TTC549 (cell line): ENCODE results near the gene POLN.

Experiments used
- FAIRE-seq: peaks from 2 replicates; lab custom pipeline; 2012; peaks lifted over from hg19 to GRCh38; lab: Jason Lieb, UNC

POLN gene

GRCh38 chr4:2103843-2104547, 137.9 kb downstream of the POLN start:
- no peak for FAIRE-seq

- FAIRE-seq: no peak
Measured at GRCh38 chr4:2103127-2103842, 138.6 kb downstream of the POLN start.

GRCh38 chr4:2102045-2102883, 139.7 kb downstream of the POLN start:
- FAIRE-seq: no peak

DNA sequence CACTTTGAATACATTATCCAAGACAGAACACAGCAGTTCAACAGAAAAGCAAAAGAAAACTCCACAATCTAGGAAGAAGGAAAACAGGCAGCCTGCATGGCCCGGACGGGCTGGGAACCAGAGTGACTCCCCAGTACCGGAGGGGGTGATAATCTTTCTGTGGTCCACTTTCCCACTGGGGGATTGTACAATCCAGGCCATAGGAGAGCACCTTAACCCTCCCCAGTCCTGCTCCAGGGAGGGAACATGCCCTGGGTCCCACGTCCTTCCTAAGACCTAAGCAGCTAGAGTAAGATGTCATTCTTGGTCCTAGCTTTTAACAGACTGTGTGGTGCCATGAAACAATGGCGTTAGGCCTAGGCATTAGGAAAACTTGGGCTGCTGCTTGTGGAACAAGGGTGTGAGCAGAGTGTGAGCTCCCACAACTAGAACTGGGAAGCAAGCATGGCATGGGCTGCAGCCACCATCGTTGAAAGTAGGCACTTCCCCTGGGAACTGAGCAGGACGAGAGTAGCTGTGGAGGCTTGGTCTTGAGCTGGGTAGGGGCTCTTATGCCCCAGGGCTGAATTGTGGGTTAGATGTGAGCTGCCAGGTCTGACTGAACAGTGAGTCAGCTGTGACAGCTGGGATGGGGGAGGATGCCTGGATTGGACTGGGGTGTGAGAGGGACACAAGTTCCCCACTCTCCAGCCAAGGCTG, 140.4 kb downstream of the POLN start:
- no peak for FAIRE-seq

DNA sequence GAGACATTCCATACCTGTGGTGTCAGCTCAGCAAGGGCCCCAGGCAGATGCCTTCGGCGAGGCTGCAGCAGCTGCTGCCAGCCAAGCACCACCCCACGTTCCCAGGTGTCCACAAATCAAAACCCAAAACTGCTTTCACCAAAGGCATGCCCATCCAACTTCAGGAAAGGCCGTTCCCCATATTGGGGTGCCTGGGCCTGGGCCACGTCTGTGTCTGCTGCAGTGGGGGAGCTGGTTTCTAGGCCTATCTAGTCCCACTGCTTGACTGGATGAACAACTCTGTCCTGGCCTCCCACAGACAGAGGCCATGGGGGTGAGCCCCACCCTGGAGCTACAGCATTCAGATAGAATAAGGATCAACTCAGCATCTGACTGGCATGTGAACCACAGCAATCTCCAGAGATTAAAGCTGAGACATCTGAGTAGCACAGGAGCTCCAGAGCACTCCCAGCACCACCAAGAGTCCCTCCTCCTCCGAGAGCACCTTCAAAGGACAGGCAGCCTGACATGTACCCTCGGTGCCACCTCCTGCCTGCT, 145.8 kb downstream of the POLN start:
- no peak for FAIRE-seq

DNA sequence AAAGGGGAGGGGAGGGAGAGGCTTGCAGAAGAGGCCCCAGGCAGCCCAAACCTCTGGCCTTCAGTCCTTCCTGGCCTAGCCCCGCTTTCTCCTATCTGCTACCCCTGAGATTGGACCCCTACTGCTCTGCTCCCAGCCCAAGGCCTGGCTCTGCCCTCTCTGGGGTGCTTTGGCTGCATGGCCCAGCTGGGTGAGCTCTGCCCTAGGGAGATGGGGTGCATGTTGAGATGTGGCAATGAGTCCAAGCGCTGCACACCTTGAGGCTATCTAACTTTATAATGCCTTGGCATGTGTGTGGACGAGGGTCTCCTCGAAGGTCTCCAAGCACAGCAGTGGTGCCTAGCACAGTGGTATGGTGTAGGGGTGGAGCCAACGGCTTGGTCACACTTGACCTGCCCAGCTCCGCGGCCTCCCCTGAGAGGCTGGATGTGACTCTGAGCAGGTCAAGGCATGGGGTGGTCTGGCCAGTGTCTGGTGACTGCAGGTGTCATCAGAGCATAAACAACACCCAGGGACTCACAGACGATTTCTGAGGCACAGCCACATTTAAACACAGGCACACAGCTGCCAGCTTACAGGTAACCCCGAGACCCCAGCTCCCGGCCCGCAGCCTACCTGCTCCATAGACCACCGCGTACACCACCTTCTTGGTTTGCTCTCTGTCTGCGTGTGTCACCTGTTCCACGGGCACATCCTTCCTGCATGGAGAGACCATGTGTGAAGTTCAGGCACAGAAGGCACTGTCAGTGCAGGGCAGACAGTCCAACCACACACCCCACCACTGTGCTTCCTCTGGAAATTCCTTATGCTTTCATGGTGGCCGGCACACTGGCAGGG, 146.5 kb downstream of the POLN start:
- no peak for FAIRE-seq

- no peak for FAIRE-seq
Measured at GRCh38 chr4:2094545-2094944, 147.4 kb downstream of the POLN start.

DNA sequence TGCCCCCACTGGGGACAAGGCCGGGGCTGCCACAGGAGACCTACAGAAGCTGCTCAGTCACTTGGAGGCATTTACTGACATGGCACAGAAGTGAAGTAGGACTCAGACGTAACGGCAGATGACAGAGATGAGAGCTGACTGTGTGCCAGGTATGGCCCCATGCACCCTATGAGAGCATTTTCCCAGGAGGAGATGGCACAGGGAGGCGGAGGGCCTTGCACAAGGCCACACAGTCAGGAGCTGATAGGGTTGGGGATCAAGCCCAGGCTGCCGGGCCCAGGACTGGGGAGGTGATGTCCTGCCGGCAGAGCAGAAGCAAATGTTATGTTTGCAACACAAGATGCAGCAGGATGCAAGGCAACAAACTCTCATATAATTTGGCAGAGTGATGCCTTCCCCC, 148.7 kb downstream of the POLN start:
- no peak for FAIRE-seq

DNA sequence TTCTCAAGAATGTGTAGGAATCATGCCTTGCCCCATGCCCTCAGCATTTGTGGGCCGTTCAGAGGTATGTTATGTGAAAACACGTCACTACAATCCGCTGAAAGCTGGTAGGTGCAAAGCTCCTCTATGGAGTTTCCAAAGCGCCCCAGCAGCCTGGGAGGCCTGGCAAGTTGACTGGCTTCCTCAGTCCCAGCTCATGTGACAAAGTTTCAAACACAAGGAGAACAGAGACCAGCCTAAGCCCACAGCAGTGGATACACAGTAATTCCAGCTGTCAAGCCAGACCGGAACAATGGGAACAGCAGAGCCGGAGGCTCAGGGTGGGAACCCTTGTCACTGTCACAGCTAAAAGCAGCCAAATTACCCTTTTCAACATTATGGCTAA, 149.3 kb downstream of the POLN start:
- FAIRE-seq: no peak

- no peak for FAIRE-seq
Measured at GRCh38 chr4:2091990-2092668, 149.8 kb downstream of the POLN start.

GRCh38 chr4:2090642-2091041, 151.3 kb downstream of the POLN start:
- FAIRE-seq: no peak

DNA sequence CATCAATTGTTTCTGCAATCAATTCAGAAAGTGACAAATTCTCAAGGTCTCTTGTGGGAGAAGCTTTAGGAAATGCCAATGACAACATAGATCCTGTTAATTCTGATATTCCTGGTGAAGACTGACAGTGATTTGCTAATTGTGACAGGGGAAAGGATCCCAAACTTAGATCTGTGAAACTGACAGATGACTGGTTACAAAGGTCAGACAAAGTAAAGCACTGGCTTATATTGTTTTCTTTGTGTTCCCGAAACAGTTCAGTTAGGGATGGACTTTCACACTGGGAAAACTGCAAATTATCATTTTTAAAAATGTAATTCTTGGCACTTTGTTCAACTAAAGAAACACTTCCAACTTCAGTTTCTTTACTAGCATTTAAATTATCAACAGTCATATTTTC, 152.7 kb downstream of the POLN start:
- FAIRE-seq: no peak

DNA sequence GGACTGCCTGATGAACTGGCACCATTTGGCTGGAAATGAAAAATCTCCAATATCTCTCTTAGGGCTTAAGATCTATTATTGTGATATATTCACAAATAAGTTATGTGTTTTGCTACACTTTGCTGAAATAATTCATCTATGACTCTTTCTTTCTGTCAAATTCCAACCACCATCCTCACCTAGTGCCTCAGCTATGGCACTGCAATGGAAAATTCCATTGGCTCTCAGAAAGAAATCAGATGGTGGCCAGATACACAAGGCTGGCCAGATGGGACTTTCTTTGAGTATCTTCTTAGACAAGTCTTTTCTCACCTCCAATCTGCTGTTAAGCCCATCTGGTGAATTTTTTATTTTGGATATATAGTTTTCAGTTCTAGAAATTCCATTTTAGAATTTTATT, 154.8 kb downstream of the POLN start:
- FAIRE-seq: no peak

GRCh38 chr4:2085496-2085901, 156.4 kb downstream of the POLN start:
- no peak for FAIRE-seq

DNA sequence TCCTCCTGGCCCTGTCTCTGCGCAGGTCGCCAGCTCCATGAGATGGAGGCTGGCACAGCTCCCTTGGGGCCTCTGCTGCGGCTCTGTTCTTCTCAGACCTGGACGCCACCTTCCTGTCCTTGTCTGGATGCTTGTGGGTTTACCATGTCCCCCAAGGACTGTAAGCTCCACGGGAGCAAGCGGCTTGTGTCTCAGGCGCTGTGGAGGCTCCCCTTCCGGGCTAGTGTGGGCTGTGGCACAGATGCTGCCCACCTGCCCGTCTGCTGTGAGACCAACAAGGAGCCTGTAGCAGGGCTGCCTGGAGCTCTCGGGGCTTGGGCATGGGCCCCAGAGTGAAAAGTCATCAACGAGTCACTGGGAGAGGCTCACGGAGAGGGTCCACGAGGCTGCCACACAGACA, 157.6 kb downstream of the POLN start:
- no peak for FAIRE-seq

GRCh38 chr4:2083826-2084160, 158.1 kb downstream of the POLN start:
- FAIRE-seq: no peak

- no peak for FAIRE-seq
Measured at GRCh38 chr4:2083116-2083825, 158.7 kb downstream of the POLN start.

DNA sequence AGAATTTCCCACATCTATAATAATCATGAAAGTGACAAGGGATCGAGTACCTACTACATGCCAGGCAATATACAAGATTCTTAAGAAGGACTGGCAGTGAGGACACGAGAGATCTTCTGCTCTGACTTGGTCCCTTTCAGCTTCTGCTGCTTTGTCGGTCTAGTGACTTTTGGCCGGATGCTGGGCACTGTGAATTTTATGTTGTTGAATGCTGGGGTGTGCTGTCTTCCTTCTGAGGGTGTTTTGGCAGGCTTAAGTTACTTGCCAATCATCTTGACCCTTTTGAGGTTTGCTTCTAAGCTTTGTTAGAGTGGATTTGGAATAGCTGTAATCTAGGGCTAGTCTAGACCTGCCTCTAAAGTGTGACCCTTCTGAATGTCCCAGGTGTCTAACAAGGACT, 159.3 kb downstream of the POLN start:
- no peak for FAIRE-seq

GRCh38 chr4:2082118-2082517, 159.8 kb downstream of the POLN start:
- FAIRE-seq: no peak

DNA sequence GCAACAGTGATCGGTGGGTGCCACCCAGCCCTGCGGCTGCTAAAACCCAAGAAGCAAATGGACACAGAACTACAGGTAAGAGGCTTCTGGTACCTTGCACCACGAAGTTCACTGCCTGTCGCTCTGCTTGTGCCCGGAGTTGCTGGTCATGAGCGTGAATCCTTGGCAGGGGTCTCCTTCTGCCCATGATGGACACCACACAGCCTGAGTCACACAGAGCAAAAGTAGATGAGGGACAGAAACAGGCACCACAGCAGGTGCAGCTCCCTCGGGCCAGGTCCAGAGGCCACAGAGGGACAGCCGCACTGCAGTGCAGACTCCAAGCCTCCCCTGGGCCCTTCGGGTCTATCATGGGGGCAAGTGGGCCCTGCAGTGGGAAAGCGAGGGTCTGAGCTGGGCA, 160.4 kb downstream of the POLN start:
- no peak for FAIRE-seq
